ENCODE results near the gene AP1B1.

- TF ChIP-seq CTCF (conservative IDR thresholded peaks at IDR 0.05), result no peak
- no peak for TF ChIP-seq ZFX (IDR thresholded peaks at IDR 0.05)
Measured at GRCh38 chr22:29435236-29436136, 47.1 kb upstream of the AP1B1 start.
